ENCODE results near the gene KDM3B.
"Not testable (repeated sequence)": the region's sequence is repeated elsewhere in the genome, so short reads cannot be mapped to it uniquely, and the experiment has no call there.

Gene KDM3B

DNA sequence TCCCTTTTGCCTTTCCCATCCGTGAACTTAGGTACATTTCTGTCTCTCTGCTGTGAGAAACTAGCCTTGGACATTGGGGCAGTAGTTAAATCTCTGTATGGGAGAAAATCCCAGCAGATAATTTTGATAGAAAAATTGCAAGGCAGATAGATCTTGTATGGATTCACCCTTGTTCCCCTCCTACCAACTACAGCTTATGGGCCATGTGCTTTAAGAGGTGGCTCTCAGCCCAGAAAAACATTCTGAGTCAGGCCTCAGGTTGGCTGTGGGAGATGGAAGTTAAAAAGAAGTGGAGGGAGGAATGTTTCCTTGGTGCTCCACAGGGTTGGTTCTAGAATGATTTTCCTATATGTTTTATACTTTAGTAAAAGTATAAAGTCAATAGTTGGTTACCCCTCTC is 1.4 kb upstream of the KDM3B start:
- no peak for DNase-seq

DNA sequence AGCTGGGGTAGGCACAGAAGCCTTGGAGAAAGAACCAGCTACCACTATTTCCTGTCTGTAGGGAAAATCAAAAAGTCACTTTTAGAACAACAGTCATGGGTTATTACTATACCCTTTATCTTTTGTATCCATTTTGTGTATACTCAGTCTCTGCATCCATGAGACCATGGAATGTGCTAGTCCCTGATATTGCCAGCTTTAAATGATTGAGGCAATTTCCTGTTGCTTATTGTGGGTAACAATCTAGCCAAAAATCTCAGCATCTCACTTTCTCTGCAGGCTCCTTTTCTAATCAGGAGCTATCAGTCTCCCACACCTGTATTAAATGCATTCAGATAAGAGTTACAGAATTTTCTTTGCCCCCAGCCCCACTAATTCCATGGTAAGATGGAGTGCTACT is 968 bp upstream of the KDM3B start:
- no peak for DNase-seq

DNA sequence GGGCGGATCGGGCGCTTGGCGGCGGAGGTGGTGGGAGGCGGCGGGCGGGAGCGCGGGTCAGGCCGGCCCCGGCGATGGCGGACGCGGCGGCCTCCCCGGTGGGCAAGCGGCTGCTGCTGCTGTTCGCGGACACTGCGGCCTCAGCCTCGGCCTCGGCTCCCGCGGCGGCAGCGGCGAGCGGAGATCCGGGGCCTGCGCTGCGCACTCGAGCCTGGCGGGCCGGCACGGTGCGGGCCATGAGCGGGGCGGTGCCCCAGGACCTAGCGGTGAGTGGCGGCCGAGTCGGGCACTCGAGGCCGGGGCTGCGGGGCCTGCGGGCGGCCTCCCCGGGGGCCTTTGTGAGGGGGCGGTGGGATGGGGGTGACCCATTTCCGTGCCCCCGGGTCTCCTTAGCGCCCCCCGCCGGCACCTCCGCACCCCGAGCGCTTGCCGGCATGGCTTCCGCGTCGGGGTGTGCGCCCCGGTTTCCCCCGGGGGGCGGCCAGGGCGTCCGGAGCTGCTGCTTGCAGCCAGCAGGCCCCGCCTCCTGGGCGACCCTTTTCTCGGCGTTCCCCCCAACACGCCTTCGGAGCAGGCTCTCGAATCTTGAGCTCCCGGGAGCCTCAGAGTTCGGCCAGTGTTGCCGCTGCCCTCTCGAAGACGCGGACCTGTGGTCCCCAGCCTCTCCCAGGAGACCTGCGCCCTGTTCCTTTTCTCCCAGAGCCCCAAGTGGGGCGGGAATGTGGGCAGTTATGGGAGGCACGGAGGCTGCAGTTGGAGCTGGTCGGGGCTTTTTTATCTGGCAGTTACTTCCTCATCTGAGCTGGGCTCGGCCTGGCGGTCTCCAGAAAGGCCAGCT is 456 bp downstream of the KDM3B start:
- peak; percentile 56 for DNase-seq

DNA sequence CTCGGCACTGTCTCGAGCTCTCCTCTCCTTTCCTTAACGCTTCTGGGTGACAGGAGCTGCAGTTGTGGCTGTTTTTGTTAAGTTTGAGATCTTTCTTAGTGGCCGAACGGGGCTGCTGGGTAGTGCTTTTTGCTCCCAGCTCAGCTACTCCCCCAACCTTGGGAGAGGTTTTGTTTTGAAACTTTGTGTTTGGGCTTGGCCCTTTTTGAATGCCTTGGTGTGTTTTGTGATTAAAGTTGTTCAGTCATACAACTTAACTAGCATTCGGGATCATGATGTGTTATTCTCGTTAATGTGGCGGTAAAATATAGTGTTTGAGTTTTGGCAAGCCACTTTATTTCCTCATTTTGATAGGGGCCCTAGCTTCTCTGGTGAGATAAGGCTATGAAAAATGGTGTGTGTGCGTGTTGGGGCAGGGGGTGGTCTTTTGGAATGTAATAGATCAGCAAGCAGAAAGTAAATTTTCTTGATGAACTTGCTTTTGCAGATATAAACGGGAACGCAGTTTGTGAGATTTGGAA is 1.1 kb downstream of the KDM3B start:
- no peak for DNase-seq

DNA sequence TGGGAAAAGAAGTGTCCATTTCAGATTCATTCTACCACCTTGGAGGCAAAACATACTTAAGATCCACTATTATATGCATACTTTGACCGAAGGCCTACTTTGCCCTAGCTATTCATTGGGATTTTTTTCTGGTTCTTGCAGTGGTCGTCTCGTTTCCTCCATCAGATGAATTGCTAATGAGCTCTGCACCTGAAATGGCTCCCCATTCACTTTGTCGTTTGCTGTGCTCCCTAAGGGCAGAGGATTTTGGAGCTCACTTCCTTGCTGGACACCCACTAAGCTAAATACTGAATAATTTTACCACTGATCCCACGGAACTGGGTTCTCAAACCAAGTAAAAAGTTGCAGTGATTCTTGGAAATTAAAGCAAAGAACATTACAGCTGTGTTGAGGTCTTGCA is 1.9 kb downstream of the KDM3B start:
- DNase-seq, result no peak

DNA sequence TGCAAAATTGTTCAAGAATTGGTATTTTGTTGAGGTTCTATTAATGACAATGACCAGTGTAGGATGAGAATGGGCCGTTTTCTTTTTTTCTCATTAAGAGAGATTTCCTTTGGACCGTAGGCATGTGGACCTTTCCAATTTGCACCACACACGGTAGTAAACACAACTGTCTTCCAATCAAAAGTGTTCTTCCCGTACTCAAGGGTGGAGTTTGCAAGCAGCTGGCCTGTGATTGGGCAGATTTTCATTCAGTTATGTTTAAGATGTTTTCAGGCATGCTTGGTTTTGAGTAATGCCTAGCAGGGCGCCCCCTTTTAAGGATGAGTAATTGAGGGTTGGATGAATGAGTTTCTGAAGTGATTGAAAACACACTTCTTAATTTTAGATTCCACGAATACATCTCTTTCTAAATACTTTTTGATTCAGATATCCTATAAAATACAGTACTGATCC is 2.5 kb downstream of the KDM3B start:
- no peak for DNase-seq

DNA sequence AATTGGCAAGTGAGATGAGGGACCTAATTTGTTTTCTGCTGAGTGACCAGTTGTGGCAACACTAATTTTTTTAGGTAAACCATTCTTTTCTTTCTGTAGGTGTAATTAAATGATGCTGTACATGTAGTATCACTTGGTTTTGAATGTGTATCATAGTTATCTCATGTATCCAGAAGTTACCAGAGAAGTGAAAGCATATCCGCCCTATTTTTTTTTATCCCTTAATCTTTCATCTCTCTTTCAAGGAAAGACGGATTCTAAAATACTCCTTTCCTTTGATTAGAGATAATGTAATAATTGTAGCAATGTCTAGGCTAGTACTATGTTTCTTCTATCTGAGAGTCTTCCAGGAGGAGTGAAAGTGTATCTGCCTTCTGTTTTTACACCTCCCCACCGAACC is 7.1 kb downstream of the KDM3B start:
- DNase-seq, result no peak

DNA sequence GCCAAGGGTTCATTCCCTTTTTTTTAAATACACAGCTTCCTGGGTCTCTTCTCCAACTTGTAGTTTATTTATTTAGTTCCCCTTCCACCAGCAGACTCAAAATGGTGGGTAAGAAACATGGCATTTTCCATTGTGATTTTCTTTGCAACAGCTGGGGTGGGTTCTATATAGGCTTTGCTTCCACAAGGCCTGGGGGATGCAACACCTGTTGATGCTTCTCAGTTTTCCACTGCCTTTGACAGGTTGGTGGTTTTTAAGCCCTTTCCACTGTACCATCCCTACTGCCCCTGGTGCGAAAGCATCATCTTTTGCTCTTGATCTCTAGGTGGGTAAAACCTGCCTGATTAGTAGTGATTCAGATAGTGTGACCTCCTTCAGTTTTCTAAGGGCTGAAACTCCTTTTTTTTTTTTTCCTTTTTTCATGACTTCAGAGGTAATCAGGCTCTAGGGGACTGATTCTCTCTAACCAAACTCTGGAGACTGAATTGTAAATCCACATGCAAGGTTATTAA is 8.5 kb downstream of the KDM3B start:
- DNase-seq, result no peak

DNA sequence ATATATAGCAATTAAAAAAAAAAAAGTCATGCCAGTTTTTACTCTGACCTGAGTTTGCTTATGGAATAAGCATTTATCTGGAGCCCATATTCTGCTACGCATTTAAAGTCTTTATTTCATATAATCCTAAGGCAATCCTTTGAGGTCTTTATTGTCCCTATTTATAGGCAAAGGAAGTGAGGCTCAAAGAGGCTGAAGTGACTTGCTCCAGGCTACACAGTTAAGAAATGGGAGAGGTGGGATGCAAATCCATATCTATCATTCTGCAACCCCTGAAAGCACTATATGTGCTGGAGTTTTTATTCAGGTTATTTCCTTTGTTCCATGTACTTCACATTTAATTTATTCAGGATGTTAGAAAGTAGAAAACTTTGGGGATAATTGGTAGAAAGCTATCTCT is 12.1 kb downstream of the KDM3B start:
- DNase-seq, result no peak

DNA sequence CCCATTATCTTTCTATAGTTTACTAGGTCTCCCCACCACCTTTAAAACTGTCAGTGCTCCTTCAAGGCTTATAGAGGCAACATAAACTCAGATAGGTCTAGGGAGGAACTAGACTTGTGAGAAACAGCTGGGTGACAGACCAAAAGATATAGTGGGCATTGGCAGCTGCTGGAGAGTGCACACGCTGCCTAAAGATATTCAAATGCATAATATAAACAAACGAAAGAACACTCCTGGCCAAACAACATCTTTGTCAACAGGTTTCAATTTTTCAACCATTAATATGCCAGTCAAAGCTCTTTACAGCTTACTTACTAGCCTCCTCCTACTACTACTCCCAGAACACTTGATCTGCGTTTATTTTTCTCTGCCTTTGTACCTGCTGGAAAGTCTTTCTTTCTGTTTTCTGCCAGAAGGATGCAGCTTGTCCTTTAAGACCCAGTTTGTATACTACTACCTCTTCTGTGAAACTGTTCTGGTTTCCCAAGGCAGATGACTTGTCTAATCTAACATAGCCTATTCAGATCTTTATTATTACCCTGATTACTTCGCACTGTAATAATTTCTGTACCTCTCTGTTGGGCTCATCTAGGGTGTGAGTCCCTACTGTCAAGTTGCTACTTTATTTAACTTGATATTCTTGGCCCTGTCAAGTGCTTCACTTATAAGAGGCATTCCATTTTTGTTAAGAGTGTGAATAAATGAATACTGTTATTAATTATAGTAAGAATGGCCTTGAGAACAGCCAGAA is 14.3 kb downstream of the KDM3B start:
- no peak for DNase-seq

DNA sequence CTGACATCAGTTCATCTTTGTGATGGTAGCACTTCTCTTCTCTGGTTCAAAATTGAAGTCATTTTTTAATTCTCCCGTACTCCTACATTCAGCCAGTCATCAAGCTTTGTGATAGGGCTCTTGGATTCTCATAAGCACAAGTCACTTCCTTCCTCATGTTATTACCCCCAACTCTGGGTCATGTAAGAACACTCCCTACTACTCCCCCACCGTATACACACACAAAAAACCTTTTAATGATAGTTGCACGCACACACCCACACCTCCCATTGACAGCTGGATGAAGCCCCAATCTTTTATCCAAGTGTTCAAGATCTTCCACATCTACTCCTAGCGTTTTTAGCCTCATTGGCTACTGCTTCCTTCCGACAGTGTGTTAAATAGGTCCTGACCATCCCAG is 16.8 kb downstream of the KDM3B start:
- no peak for DNase-seq

DNA sequence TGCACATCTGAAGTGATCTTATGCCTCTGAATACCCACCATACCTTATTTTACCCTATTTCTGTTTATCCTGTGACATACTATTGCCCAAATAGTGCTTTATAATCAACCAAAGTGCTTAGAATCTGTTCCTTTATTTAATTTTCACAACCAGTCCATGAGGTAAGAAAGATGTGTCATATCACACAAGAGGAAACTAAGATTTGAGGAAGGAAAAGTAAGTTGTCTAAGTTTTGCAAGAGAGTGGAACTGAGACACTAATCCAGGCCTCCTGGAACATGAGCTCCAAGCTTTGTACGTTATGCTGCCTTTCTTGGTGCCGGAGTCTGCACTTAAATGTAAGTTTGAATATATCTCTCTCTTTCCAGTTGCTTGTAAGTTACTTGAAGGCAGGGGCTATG is 17.2 kb downstream of the KDM3B start:
- DNase-seq, result no peak

DNA sequence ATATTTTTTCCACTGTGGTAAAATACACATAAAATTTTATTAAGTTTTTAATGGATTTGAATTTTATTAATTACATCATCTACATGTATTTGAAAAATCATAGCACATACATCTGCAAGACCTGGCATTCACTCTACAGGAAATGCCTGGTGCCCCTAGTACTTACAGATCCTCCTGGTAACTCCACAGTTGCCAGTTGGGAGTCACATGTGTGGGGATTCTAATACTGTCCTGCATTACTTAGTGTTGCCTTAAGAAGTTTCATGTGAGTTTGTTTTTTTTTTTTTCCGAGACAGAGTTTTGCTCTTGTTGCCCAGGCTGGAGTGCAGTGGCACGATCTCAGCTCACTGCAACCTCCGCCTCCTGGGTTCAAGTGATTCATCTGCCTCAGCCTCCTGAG is 18.1 kb downstream of the KDM3B start:
- DNase-seq, result no peak

DNA sequence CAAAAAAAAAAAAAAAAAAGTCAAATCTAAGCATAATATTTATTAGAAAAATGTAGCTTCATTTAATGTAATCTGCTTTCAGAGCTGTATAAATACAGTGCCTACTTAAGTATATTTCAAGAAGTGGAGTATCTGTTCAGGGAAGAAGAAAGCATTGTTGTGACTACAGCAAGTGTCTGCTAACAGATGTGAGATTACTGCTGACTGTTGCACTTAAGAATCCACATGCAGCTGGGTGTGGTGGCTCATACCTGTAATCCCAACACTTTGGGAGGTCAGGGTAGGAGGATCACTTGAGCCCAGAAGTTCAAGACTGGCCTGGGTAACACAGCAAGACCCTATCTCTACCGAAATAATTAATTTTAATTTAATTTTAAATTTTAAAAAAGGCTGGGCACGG is 19.0 kb downstream of the KDM3B start:
- DNase-seq, result no peak

DNA sequence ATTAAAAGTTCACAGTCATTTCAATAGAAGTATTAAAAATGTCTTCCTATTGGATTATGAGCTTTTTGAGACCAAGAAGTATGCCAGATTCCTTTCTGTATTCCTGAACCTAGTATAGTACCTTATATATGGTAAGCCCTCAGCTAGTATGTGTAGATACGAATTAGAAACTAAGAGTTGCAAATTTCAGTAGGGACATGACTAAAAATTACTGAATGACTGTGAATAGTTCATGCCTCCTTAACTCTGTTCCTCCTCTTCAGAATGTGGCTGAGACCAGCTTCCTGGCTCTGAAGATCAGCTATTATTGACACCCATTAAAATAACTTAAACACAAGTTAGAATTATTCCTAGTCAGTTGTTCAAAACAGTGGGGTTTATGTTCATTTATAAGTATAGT is 19.7 kb downstream of the KDM3B start:
- no peak for DNase-seq

DNA sequence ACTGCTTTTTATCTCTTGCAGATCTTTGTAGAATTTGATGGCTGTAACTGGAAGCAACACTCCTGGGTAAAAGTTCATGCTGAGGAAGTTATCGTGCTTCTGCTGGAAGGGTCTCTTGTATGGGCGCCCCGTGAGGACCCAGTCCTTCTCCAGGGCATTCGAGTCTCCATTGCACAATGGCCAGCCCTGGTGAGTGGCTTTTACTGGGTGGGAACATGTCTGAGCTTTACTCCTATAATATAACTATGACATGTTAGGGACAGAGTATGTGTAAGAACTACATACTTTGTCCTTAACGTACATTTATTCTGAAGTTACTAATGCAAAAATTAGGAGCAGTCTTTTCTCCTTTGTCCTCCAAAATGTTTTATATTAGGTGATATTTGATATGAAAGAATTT is 20.2 kb downstream of the KDM3B start:
- DNase-seq, result no peak

DNA sequence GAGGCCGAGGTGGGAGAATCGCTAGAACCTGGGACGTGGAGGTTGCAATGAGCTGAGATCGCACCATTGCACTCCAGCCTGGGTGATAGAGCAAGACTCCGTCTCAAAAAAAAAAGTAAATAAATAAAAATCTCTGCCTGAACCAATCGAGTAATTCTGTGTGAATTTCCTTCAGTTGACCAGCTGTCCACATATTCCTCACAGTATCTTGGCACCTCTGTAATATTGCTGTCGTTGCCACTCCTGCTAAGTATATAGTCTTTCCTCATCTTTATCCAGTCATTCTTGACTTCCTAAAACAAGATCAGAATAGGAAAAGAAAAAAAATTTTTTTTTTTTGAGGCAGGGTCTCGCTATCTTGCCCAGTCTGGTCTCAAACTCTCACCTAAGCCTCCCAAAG is 29.9 kb downstream of the KDM3B start:
- DNase-seq, result no peak

DNA sequence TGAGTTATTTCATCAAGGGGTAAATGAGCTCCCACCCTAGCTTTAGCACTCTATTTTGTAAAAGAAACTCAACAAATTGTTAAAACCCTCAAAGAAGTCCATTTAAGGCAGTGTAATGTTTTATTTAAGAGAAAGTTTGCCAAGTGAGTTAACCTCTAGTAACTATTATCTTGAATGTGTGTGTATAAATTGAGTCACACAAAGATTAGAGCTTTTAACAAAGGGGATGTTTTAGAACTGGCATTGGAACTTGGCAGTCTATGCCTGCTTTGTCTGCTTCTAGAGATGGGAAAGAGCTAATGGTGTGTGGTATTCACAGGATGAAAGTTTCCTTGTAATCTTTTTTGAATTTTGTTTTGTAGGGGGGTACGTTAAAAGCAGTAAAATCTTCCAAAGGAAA is 33.2 kb downstream of the KDM3B start:
- DNase-seq, result no peak

DNA sequence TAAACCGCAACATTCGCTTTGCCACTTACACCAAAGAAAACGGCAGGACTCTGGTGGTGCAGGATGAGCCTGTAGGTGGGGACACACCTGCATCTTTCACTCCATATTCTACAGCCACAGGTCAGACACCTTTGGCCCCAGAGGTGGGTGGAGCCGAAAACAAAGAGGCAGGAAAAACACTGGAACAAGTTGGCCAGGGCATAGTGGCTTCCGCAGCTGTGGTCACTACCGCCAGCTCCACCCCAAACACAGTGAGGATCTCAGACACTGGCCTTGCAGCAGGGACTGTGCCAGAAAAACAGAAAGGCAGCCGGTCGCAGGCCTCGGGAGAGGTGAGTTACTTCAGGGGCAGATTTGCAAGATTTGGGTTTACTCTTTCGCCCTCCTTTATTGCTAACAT is 33.8 kb downstream of the KDM3B start:
- DNase-seq, result no peak

DNA sequence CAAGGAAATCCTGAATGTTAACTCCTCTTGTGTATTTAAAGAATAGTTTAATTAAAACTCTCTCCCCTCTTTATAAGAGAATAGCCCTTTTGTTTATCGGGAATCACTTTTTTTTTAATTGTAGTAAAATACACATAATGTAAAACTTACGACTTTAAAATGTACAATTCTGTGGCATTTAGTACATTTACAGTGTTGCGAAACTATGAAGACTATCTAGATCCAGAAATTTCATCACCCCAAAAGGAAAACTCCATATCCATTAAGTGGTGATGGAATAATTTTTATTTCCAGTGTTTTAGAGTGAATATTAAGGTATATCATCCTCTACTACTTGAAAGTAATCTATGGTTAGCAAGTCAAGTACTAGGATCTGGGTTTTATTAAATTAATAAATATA is 36.8 kb downstream of the KDM3B start:
- DNase-seq, result no peak

DNA sequence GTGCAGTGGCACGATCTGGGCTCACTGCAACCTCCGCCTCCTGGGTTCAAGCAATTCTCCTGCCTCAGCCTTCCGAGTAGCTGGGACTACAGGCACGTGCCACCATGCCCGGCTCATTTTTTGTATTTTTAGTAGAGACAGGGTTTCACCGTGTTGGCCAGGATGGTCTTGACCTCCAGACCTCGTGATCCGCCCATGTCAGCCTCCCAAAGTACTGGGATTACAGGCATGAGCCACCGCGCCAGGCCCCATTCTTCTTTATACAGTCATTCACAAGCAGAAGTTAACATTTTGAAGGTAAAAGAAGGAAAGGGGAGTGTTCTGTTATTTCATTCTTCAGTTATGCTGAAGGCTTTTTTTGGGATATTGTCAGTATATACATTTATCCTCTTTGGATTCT is 37.4 kb downstream of the KDM3B start:
- DNase-seq, result not testable (repeated sequence)

DNA sequence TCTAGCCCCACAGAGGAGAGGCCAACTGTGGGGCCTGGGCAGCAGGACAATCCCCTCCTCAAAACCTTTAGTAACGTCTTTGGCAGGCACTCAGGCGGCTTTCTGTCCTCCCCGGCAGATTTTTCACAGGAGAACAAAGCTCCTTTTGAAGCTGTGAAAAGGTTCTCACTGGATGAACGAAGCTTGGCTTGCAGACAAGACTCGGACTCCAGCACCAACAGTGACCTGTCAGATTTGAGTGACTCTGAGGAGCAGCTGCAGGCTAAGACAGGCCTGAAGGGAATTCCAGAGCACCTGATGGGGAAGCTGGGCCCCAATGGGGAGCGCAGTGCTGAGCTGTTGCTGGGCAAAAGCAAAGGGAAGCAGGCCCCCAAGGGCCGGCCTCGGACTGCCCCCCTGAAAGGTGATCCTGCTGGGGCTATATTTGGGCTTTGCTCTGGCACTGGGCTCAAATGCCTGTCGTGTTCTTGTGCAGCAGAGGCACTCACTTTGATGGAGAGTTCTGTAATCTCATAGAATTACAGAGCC is 39.4 kb downstream of the KDM3B start:
- no peak for DNase-seq

DNA sequence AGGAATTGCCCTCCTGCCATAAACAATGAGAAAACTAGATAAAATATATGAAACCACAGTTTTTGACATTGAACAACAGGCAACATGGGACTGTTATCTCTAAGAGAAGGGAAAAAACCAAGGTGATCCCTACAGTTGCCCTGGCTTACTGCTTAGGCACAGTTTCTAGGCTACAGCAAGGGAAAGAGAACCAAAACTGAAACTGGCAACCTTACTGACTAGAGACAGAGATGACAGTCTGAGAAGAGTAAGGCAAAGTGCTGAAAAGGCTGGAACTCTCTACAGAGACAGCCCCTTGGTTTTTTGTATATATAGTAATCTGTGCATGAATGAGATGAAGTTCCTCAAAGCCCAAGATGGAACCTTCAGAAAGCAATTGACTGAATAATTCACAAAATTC is 50.2 kb downstream of the KDM3B start:
- DNase-seq, result no peak

DNA sequence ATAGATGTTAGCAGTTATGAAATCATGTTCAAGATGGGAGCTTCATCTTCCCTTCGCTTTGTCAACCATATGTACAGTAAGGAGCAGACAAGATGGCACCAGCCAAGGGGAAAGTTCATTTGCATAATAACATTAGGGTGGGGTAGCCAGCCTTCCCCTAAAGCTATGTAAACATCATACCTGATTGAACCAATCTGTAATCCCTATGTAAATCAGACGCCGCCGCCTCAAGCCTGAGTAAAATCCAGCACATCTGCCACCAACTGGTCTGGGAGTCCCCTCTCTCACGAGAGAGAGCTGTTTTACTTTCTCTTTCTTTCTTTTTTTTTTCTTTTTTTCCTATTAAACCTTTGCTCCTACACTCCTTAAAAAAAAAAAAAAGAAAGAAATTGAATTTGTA is 55.5 kb downstream of the KDM3B start:
- DNase-seq, result no peak
